Ovary (tissue), 3 donors: ENCODE data around the gene LGI4.

ENCODE experiments used
- CTCF ChIP-seq, 3 donors: fragments of 450-650 bp in 2 of 3; fragments of 200-600 bp in 1 of 3; IDR thresholded peaks; one replicate each; pipeline versions ENCODE4 v1.5.1 to v1.8.0; 2016 to 2022; ENCODE audit warnings: antibody characterized with exemption in 3 of 3, mild to moderate bottlenecking in 1 of 3
- POLR2A ChIP-seq: fragments of 450-650 bp; IDR thresholded peaks from one replicate; pipeline ENCODE4 v1.6.1; 2017; ENCODE audit warnings: antibody characterized with exemption, mild to moderate bottlenecking, moderate library complexity
- donor health status: DM: no; HTN: no; CAD: no.

GRCh38 chr19:35117799-35118198 lies 17.1 kb downstream of the LGI4 start:
- TF ChIP-seq CTCF (IDR thresholded peaks at IDR 0.05): no peak
- TF ChIP-seq POLR2A: no peak
